ENCODE data around the gene RPS3. TPM values are rescaled to one million over a fixed set of nuclear protein-coding genes. Genes with fewer than 3 reads are reported as not detected.

Gene RPS3
- polyA plus RNA-seq, 2 of the 4 experiments (the other 2 are of a cell fraction): 3,468 to 3,544 TPM

DNA sequence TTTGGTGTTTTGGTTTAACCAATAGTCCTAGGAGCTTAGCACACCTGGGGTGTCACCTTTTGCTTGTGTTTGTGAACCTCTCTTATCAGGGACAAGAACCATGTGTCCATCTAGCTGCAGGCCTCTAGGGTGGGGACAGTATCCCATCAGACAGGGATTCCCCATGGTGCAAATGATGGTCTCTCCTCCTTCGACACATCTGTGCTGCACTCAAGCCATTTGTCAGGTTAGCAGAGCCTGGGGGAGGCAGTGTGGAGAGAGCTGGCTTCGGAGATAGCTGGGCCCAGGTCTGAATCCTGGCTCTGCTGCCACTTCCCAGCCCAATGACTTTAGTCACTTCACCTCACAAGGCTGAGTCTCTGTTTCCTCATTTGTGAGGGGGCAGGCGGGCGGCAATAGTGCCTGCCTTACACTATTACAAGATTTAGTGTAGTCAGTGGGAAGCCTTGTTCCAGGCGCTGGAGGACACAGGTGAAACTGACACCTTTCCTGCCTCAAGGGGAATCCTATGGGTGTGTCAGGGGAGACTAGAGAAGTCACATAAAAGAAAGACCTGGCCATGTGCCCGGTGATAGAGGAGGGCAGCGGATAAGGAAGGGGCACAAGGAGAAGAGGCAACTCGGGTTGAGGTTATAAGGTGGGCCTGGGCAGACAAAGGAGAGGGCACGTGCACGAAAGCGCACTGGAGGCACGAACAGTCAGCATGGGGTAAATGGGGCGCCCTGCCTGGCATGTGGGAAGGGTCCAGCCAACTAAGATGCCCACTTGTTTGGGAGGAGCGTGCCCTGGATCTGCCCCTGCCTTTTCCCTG is 21.1 kb downstream of the RPS3 start:
- Histone ChIP-seq H3K4me2 (peak overlapping the region; percentile 74), H3K9me3 (no peaks in the 10 kb centered on the region), H3K4me3 (no peak overlapping the region), H3K4me1 (peaks cover 66% of the 10 kb centered on the region), H3K27ac (peak overlapping the region; percentile 90 to 93)
- POLR2A ChIA-PET: interaction anchor here (1.2 kb wide), 1 partner anchor 10 kb away, joined by 3 read pairs; no protein-coding TSS in a partner anchor
- CTCF ChIA-PET: interaction anchor here (0.8 to 16.5 kb wide), 6 partner anchors 10 to 141 kb away, joined by 3 to 231 read pairs (median 4); partner anchors contain the start of gene RPS3
- FAIRE-seq (no peak), DNase-seq (ENCODE audit: low read depth in 1 of 2, low spot score in 1 of 2) (no peak), ATAC-seq (no peak)
- TF ChIP-seq CBX2 (IDR thresholded peaks at IDR 0.05; ENCODE audit: borderline replicate concordance, low read depth) (no peak), ESRRA (IDR thresholded peaks at IDR 0.05; ENCODE audit: borderline replicate concordance, low read length) (no peak), CHD2 (IDR thresholded peaks at IDR 0.05; ENCODE audit: low read length, partially characterized antibody) (no peak), MAZ (IDR thresholded peaks at IDR 0.05; ENCODE audit: borderline replicate concordance, low read depth, low read length) (no peak), JUN (IDR thresholded peaks at IDR 0.05) (no peak), ATOH8 (CRISPR knock-in tag; IDR thresholded peaks at IDR 0.05; ENCODE audit: low read depth) (no peak), CBX8 (IDR thresholded peaks at IDR 0.05) (no peak), NFE2L2 (conservative IDR thresholded peaks at IDR 0.05; ENCODE audit: low read length) (no peak), FOSB (CRISPR knock-in tag; IDR thresholded peaks at IDR 0.05) (no peak), FOSL2 (IDR thresholded peaks at IDR 0.05) (no peak), FOSL2 (CRISPR knock-in tag; IDR thresholded peaks at IDR 0.05) (no peak), HMGXB4 (CRISPR knock-in tag; IDR thresholded peaks at IDR 0.05; ENCODE audit: borderline replicate concordance) (no peak), HES2 (IDR thresholded peaks at IDR 0.05) (no peak), ZSCAN20 (CRISPR knock-in tag; IDR thresholded peaks at IDR 0.05) (no peak), POLR2AphosphoS2 (conservative IDR thresholded peaks at IDR 0.05; ENCODE audit: low read length) (no peak), HOXB5 (CRISPR knock-in tag; IDR thresholded peaks at IDR 0.05) (no peak)
- TF ChIP-seq, protein P1, sequence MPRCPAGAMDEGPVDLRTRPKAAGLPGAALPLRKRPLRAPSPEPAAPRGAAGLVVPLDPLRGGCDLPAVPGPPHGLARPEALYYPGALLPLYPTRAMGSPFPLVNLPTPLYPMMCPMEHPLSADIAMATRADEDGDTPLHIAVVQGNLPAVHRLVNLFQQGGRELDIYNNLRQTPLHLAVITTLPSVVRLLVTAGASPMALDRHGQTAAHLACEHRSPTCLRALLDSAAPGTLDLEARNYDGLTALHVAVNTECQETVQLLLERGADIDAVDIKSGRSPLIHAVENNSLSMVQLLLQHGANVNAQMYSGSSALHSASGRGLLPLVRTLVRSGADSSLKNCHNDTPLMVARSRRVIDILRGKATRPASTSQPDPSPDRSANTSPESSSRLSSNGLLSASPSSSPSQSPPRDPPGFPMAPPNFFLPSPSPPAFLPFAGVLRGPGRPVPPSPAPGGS (IDR thresholded peaks at IDR 0.05): no peak
- TF ChIP-seq, protein P2, sequence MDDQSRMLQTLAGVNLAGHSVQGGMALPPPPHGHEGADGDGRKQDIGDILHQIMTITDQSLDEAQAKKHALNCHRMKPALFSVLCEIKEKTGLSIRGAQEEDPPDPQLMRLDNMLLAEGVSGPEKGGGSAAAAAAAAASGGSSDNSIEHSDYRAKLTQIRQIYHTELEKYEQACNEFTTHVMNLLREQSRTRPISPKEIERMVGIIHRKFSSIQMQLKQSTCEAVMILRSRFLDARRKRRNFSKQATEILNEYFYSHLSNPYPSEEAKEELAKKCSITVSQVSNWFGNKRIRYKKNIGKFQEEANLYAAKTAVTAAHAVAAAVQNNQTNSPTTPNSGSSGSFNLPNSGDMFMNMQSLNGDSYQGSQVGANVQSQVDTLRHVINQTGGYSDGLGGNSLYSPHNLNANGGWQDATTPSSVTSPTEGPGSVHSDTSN (IDR thresholded peaks at IDR 0.05): no peak
- WGBS (ENCODE audit: missing lambda C conversion rate): 82% methylated on average over 14 of the region's 14 CpGs

DNA sequence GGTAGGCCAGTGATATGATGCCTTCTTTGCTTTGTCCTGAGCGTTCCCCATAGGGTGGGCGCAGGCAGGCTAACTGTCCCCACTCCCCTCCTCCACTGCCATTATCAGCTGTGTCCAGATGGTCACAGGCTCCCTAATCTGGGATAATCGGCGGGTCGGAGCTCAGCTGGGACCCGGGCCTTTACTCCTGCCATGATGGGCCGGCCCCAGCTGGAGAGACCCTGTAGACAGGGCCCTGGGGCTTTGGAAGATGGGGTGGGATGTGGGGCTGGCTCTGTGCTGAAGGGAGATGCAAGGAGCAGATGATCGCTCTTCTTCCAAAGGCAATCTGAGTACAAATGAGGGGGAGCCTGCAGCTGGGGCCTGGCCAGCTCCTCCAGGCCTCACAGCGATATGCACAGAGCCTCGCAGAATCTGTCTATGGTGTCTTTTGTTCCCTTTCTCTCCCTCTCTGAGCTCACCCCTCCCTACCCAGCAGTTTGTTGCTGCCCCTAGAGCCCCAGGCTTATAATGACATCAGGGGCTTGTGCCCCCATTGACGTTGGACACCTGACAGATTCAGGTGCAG is 21.8 kb downstream of the RPS3 start:
- Histone ChIP-seq H3K4me3 (no peak overlapping the region), H3K4me1 (peaks cover 66% of the 10 kb centered on the region), H3K27ac (peak overlapping the region; percentile 90 to 93), H3K9me3 (no peaks in the 10 kb centered on the region), H3K4me2 (peak overlapping the region; percentile 74)
- POLR2A ChIA-PET: interaction anchor here (1.2 kb wide), 1 partner anchor 9 kb away, joined by 3 read pairs; no protein-coding TSS in a partner anchor
- DNase-seq (ENCODE audit: low read depth in 1 of 2, low spot score in 1 of 2) (no peak), ATAC-seq (peak; percentile 1 to 2; a peak in 2 of 6 replicates), FAIRE-seq (no peak)
- CTCF ChIA-PET: interaction anchor here (1.2 to 16.5 kb wide), 3 partner anchors 18 to 141 kb away, joined by 3 to 231 read pairs (median 5); partner anchors contain the start of gene RPS3
- no peak for TF ChIP-seq HOXA7 (CRISPR knock-in tag; IDR thresholded peaks at IDR 0.05)
- no peak for TF ChIP-seq ZFP36 (IDR thresholded peaks at IDR 0.05; ENCODE audit: borderline replicate concordance, partially characterized antibody)
- no peak for TF ChIP-seq HOXB13 (CRISPR knock-in tag; IDR thresholded peaks at IDR 0.05; ENCODE audit: low read depth)
- TF ChIP-seq MAZ (IDR thresholded peaks at IDR 0.05; ENCODE audit: borderline replicate concordance, low read depth, low read length): no peak
- TF ChIP-seq POLR2AphosphoS2 (conservative IDR thresholded peaks at IDR 0.05; ENCODE audit: low read length): no peak
- TF ChIP-seq SMC3 (IDR thresholded peaks at IDR 0.05): no peak
- TF ChIP-seq EHMT2 (IDR thresholded peaks at IDR 0.05; ENCODE audit: low read depth): no peak
- TF ChIP-seq RCOR1 (IDR thresholded peaks at IDR 0.05; ENCODE audit: low read depth, low read length): no peak
- TF ChIP-seq E2F6 (IDR thresholded peaks at IDR 0.05; ENCODE audit: borderline replicate concordance, low read depth): no peak
- TF ChIP-seq NFE2L2 (conservative IDR thresholded peaks at IDR 0.05; ENCODE audit: low read length): no peak
- TF ChIP-seq ATOH8 (CRISPR knock-in tag; IDR thresholded peaks at IDR 0.05; ENCODE audit: low read depth): no peak
- no peak for TF ChIP-seq RNF2 (IDR thresholded peaks at IDR 0.05; ENCODE audit: borderline replicate concordance, low read depth)
- no peak for TF ChIP-seq HOXB5 (CRISPR knock-in tag; IDR thresholded peaks at IDR 0.05)
- 85% methylated on average over 10 of the region's 11 CpGs for WGBS (ENCODE audit: missing lambda C conversion rate)

Data from A549 (cell line).